ENCODE measurements around the gene SAP30L.

Gene SAP30L

DNA sequence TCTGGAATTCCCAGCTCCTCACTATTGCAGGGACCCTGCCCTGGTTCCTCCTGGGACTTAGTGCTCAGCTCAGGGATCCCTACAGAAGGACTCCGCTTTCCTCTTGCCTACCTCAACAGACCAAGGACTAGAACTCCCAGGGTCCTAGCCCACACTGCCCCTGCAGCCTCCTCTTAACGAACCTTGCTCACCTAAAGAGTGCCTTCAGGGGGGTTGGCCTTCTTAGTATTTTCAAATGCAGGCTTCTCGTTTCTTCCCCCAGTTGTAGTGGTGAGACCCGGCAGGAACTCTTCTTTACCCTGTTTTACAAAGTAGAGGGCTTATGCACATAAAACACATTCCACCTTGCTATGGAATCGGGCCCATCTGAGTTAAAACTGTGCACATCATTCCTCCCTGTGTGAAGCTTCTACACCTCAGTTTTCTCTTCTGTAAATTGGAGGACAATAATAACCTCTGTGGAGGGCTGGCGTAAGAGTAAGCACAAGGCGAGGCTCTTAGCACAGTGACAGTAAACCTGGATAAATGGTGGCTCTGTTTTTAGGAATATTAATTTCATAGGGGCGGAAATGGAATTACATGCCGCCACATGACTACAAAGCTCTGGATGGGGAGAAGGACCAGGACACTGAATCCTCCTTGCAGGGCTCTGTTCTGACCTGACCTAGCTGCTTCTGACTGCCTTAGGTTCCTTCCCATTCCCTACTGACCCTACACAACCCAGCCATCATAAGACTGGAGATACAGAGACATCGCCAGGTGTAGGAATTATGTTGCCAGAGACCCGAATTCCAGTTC is 36.0 kb downstream of the SAP30L start:
- no peak for DNase-seq

- DNase-seq, result no peak
These were observed 37.0 kb downstream of the SAP30L start for GRCh38 chr5:154482528-154483449.

- DNase-seq, result no peak
These were observed 38.0 kb downstream of the SAP30L start for GRCh38 chr5:154483654-154484392.

GRCh38 chr5:154484393-154485095 is 38.7 kb downstream of the SAP30L start:
- no peak for DNase-seq

DNA sequence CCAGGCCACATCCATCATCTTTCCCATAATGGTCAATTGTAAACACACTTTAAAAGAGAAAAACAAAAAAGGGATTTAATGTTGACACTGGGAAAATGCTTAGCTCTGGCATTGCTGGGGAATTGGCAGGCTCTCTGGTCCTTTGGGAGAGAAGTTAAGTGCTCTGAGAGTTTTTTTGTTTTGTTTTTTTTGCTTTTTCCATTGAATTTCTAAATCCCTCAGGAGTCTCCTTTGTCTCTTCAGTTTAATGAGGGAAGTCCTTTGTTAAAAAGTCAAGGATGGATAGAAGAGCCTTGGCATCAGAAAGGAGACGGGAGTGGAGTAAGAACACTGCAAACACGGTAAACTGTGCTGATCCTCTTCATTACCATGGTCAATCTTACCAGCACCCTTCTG is 39.3 kb downstream of the SAP30L start:
- no peak for DNase-seq

DNA sequence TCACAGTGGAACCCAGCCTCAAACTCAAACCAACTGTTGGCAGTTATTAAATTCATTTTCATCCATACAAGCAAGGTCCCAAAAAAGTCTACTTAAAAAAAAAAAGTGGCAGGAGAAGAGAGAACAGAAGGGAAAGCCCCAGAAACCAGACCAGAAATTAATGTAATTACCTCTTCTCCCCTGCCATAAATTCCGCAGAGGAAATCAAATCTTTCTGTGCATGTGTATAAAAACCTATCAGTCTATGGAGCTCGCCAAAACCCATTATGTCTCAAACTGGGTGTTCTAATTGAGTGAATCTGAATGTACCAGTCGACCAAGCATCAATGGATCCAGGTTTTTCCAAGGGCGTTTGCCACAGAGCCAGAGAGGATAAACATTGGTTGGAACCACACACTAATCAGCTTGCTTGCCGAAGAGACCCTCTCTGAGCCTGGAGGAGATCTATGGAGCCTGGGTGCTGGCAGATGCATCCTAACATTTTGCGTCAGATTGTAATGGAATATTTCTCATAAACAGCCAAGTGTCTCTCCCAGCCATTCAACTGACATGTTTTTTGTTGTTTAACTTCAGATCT is 40.1 kb downstream of the SAP30L start:
- no peak for DNase-seq

GRCh38 chr5:154486427-154486866 is 40.6 kb downstream of the SAP30L start:
- no peak for DNase-seq

- DNase-seq, result no peak
These were observed 41.7 kb downstream of the SAP30L start for GRCh38 chr5:154487541-154487940.

DNA sequence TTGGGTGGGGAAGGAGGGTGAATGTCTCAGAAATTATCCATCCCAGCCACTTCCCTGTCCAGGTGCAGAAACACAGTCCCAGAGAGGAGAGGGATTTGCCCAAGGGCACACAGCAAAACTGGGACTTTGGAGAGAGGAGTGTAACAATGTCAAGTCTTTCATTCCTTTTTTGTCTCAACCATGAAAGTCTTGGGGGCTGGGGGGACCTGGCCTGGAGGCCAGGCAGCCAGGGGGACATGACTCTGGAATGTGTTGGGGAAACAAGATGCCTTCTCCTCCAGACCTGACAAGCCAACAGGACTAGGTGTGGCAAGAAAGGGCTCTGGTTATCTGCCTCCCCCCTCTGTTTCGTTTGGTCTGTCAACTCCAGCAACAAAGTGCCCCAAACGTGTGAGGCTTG is 46.1 kb downstream of the SAP30L start:
- DNase-seq, result no peak

DNA sequence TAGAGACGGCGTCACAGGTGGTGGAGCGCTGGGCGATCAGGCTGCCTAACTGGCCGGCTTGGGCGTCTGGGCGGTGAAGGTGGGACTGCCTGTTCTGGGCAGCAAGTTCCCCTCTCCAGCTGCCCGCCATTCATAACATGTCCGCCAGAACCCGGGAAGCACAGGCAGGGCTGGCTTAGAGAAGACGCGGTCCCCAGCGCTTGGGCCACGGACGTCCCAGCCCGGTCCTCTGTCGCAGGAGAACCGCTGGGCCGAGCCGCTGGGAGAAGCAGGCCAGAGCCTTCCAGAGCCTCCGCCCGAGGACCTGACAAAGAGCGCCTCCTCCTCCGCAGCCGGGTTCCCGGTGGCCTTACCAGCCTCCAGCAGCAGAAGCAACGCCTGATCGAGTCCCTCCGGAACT is 47.5 kb downstream of the SAP30L start:
- no peak for DNase-seq

DNA sequence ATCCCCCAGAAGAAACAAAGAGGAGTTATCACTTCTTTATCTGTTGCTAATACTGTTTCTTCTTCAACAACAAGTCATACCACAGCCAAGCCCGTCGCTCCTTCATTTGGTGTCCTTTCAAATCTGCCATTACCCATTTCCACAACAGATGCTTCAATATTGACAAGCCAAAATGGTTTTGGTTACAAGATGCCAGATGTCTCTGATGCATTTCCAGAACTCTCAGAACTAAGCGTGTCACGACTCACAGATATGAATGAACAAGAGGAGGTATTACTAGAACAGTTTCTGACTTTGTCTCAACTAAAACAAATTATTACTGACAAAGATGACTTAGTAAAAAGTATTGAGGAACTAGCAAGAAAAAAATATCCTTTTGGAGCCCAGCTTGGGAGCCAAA is 48.2 kb downstream of the SAP30L start:
- no peak for DNase-seq

- no peak for DNase-seq
These were observed 52.8 kb downstream of the SAP30L start for GRCh38 chr5:154498591-154498990.

GRCh38 chr5:154498994-154499393 is 53.2 kb downstream of the SAP30L start:
- DNase-seq, result no peak

DNA sequence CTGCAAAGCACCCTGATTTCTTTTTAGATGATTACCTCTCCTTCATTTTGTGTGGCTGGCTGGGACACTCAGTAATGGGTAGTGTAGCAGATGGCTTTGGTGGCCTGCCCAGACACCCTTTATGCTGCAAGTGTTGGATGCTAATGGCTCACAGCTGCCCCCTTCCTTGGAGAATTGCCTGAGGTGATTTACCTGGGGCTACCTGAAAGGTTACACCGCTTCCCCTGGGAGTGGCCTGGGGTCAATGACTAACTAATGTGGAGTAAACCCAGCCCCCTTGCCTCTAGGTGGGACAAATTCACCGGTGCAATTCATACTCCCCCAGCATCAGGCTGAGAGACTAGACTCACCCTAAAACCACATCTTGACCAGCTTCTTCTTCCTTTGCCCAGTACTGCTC is 55.8 kb downstream of the SAP30L start:
- no peak for DNase-seq

GRCh38 chr5:154502180-154502579 is 56.4 kb downstream of the SAP30L start:
- no peak for DNase-seq

DNA sequence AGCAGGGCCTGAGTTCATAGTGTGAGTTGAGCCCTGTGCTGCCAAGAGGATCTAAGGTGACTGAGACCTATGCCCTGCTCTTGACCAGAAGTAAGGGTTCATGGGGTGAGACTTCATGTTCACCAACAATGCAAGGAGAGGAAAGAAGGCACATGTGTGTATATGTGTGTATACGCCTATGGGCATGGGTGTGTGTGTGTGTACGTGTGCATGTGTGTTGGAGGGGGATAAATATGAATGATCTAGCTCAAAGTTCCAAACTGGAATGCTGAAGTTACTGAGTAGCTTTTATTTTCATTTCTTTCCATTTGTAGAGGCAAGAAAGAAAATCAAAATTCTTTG is 57.9 kb downstream of the SAP30L start:
- no peak for DNase-seq

DNA sequence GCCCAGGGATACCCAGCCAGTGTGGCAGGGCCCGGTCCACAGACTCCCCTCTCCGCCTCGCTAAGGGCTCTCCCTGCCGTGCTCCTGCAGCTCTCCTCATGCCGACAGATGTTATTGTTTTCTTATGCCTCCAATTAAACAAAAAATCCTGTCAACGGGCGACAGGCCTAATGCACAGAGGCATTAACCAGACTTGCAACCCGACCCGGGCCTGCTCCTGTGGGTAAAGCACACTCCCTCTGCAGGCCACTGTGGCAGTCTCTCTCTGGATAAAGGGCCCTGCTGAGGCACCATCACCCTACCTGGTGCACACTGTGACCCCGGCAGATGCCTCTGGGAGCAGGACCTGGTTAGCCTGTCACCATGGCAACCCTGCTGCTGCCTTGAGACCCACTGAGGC is 59.8 kb downstream of the SAP30L start:
- DNase-seq, result no peak

DNA sequence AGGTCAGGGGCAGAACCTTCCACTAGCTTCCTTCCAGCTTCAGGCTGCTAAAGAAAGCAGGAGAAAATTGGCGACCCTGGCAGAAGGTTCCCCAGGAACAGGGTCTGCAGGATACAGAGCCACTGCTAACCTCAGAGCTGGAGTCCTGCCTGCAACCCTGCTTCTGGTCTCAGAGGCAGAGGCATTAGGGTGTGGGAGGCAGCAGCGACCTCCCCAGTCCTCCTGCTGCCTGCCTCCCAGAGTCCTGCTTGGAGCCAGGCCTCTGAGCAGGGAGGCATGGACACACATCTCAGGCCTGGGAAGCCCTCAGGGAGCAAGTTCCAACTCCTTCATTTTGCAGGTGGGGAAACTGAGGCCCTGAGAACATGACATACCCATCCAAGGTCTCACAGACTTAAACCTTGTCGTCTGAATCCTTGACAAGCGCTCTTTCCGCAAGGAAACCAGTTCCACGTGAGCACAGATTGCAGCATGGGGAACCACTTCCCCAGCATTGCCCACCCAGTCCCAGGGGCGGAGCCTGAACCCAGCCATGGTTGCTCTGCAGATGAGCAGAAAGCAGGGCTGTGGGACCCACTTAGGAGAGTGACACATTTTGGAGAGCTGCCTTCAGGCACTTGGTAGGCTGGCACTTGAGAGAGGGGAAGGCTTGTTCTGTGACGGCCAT is 60.4 kb downstream of the SAP30L start:
- no peak for DNase-seq

DNA sequence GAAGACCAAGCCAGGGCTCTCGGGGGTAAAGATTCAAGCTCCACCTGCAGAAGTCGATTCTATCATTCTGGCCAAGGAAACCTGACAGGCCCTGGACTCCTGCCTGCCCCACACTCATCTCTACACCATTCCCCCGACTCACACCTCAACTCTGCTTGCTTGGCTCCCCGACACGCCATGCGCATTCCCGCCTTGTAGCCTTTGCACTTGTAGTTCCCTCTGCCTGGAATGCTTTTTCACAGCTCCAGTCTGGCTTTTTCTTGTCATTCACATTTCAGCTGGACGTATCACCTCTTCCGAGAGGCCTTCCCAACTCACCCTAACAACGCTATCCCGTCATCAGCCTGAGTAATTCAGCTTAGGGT is 60.9 kb downstream of the SAP30L start:
- DNase-seq, result no peak

DNA sequence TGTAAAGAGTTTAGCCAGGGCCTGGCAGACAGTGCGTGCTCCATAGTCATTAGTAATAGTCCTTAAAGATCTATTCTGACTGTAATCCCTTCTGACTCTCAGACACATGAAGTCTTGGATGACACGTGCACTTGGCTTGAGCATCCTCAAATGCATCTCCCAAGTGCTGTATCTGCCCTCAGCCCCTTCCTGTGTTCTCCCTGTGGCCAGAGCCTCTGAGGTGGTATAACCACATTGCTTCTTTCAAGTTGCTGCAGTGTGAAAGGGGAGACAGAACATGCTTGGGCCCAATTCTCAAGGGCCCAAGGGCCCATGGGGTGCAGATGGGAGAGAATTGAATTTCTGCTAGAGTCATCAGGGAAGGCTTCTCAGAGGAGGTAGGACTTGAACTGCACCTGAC is 62.3 kb downstream of the SAP30L start:
- no peak for DNase-seq

DNA sequence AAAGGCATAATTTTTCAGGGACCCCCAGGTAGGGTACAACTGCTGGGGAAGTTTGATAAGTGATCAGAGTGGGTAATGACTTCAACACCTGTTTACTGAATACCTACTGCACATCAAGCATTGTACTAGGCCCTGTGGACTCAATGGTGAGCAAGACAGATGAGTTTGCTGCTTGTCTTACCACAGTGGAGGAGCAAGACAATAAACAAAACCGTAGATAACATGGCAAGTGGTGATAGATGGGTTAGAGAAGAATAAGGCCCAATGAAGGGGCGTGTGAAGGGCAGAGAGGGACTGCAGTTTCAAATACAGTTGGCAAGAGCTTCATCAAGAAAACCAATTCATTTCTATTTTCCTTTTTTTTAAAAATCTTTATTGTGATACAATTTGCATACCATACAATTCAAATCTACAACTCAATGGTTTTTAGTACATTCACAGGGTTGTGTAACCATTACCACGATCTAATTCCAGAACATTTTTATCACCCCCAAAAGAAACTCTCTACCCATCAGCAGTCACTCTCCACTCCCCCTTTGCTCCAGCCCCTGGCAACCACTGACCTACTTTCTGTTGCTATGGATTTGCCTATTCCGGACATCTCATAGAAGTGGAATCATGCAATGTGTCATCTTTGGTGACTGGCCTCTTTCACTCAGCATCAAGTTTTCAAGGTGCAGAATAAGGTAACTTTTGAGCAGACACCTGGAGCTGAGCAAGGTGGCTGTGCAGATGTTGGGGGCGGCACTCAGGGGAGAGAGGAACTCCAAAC is 64.2 kb downstream of the SAP30L start:
- no peak for DNase-seq
